Retina (tissue), 1 donor: ENCODE results near the gene ZFP14.
"Not testable (repeated sequence)": the region's sequence is repeated elsewhere in the genome, so short reads cannot be mapped to it uniquely, and the experiment has no call there.

Source experiments
- DNase-seq: peaks from one replicate; pipeline ENCODE4 v3.0.0-alpha.2; 2016

Gene ZFP14

DNA sequence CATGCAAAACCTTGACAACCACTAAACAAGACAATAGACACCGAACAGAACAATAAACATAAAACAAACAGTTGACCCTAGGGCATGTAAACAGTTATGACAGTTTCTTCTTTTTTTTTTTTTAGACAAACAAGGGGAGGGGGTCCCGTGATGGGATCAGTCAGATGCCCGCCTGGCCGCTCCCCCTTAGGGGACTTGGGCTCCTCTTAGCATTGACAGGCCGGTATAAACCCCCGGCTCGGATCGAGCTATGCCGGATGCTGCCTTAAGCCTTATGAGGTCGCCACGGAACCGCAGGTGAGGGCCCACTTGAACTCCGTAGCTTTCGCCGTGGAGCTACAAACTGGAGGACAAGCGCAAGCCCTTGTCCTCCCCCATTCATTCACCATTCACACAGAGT lies 49.5 kb downstream of the ZFP14 start:
- DNase-seq: not testable (repeated sequence)

DNA sequence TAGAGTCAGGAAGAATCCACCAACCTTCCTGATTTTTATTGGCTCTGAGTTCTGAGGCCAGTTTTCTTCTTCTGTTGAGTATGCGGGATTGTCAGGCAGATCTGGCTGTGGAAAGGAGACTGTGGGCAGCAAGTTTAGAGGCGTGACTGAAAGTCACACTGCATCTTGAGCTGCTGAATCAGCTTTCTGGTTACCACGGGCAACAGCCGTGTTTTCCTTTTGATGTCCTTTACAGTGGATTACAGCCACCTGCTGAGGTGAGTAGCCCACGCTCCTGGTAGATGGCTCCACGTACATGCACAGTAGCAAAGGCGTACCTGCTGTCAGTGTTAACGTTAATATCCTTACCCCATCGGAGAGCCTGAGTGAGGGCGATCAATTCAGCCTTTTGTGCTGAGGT lies 52.4 kb downstream of the ZFP14 start:
- DNase-seq: not testable (repeated sequence)

DNA sequence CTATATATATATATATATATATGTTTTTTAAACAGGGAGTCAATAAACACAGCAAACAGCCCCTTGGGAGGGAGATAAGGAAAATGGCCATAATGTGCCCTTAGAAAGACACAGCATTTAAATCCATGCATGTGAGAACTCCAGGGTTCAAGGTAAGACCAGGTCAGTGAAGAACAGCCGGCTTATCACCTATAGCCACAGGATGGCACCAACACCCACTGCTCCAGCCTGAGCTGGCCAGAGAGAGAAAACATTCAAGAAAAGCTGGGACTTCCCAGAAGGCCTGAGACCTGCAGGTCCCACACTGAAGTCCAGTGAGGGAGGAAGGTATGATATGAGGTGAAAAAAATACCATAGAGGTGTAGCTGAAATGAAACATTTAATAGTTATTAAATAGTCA lies 63.8 kb downstream of the ZFP14 start:
- DNase-seq: not testable (repeated sequence)

DNA sequence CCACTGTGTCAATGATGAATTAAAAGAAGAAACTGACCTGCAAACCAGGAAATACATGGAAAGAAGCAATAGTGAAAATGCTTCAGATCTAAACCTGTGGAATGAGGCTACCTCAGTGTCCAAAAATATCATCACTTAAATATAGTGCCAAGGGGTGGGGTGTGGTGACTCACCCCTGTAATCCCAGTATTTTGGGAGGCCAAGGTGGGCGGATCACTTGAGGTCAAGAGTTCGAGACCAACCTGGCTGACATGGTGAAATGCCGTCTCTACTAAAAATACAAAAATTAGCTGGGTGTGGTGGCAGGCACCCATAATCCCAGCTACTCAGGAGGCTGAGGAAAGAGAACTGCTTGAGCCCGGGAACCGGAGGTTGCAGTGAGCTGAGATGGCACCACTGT lies 64.9 kb downstream of the ZFP14 start:
- DNase-seq: not testable (repeated sequence)

DNA sequence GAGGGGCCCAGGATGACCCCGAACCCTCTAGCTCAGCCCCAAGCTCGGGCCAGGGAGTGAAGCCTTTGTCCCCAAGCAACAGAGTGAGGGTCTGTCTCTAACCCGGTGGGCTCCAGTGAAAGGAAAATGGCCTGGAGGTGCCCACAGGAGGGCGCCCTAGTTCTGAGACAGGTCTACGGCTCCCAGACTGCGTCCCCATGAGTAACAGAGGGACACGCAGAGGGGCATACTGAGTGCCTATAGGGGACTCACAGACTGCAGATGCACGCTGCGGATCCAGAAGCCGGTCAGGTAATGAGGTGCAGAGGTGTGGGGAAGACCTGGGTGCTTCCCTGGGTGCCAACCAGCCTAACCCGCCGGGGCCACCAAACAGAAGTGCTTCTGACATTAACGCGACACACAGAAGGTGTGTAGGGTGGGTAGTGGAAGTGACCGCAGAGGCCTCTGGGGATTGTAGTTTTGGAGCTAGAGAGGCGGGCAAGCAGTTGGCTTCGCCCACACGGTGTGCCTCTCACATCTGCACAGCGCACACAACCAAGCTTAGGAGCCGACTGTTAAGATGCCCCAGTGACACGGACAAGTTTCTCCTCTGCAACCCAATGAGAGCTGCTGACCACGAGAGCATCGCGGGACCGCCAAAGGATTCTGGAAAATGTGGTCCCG lies 67.8 kb downstream of the ZFP14 start:
- DNase-seq: not testable (repeated sequence)

DNA sequence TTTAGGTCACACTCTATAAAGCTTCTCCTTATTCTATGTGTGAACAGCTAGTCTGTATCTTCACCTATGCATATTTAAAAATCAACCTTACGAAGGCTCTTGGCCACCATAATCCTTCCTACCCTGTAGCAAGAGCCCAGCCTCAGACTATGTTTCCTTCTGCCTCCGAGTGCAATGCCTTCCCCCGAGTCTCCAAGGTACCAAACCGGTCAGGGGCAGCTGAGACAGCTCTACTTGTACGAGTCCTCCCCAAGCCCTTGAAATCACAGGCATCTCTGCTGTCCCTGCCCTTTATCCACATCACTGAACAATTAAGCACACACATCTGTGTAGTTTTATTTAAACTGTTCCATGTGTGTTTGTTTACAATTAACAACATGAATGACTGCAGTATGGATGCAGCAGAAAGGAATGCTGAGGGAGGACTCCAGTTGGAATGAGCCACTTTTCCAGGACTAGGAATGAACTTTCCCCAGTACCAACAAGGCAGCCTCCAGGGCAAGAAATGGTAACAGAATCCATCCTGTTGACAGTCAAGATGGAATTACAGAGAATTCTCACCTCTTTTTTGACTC lies 68.5 kb downstream of the ZFP14 start:
- DNase-seq: not testable (repeated sequence)

DNA sequence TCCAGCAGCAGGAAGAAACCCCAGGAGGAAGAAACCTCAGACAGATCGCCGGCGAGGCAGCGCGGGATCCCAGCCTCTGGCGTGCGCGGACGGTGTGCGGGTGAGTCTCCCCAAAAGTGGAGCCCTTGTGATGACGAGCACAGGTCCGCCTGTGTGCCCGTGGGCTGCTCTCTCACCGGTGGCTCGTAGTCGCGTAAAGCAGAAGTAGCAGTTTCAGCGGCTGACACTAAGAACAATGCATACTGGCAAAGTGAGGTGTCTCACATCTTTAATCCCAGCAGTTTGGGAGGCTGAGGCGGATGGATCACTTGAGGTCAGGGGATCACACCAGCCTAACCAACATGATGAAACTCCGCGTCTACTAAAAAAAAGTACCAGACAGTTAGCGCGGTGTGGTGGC lies 69.2 kb downstream of the ZFP14 start:
- not testable (repeated sequence) for DNase-seq

DNA sequence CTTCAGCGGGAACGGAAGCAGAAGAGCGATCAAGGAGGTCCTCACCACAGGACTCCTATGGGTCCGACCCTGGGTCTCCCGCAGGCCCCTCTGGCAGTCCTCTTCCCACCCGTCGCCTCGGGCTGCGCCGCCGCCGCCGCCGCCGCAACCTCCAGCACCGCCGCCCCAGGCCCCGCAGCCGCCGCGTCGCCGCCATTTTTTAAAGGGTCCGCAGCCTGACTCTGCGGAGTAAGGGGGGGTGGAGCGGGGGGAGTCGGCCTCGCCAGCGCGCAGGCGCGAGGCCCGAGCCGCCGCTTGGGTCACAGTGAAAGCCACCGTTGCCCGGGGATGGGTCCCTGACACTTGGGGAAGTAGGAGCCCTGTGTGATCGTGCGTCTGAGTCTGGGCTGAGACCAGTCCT lies 69.7 kb downstream of the ZFP14 start:
- not testable (repeated sequence) for DNase-seq

DNA sequence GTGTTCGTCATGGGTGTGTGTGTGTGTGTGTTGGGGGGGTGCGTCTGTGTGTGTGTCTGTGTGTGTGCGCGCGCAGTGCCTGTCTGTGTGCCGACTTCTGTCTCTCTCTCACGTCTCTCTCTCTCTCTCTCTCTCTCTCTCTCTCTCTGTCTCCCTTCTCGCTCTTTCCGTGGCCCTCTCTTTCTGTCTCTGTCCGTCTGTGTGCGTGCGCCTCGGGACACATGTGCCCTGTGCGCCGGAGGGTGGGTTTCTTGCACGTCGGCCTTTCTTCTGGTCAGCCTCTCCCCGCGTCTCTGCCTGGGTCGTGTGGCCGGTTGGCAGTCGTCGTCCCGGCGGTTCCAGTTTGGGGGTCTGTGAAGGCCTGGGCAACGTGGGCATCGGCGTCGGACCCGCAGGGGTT lies 86.7 kb downstream of the ZFP14 start:
- DNase-seq: not testable (repeated sequence)
